OCI-LY3 (cell line): Measurements from ENCODE around the gene IGSF11.

Experiments used
- H2AFZ ChIP-seq: fragments of 200-600, 300-600 bp; shearing (Covaris generic); 2 replicates; pipeline ENCODE4 v1.6.0; 2014; ENCODE audit warnings: antibody characterized with exemption, low read depth, low read length
- H3K27ac ChIP-seq: fragments of 200-600, 300-600 bp; sonication (generic); 2 replicates; pipeline ENCODE4 v1.5.1; 2014; ENCODE audit warnings: mild to moderate bottlenecking, low read length, moderate library complexity, mixed read lengths
- H3K27me3 ChIP-seq: fragments of 200-600, 300-600 bp; sonication (generic); 2 replicates; pipeline ENCODE4 v1.6.1; 2014; ENCODE audit warnings: low read depth, low read length, mixed read lengths
- H3K36me3 ChIP-seq: fragments of 200-600, 300-600 bp; sonication (generic); replicated peaks from 2 replicates; pipeline ENCODE3; 2014; ENCODE audit warnings: low read depth, low read length, mixed read lengths
- H3K4me1 ChIP-seq: fragments of 300-600, 200-600 bp; sonication (generic); 2 replicates; pipeline ENCODE4 v1.6.1; 2014; ENCODE audit warnings: low read length, mixed read lengths
- H3K4me2 ChIP-seq: fragments of 200-600, 300-600 bp; sonication (generic); 2 replicates; pipeline ENCODE4 v1.6.1; 2014; ENCODE audit warnings: low read length, mixed read lengths
- H3K4me3 ChIP-seq: fragments of 300-600, 200-600 bp; sonication (generic); 2 replicates; pipeline ENCODE4 v1.5.1; 2014; ENCODE audit warnings: antibody characterized with exemption, mild to moderate bottlenecking, low read length, moderate library complexity
- H3K79me2 ChIP-seq: fragments of 300-600, 200-600 bp; shearing (Covaris generic); 2 replicates; pipeline ENCODE4 v1.6.1; 2014; ENCODE audit warnings: mild to moderate bottlenecking, low read length, mixed read lengths
- H3K9ac ChIP-seq: fragments of 300-600, 200-600 bp; shearing (Covaris generic); 2 replicates; pipeline ENCODE4 v1.6.0; 2014; ENCODE audit warnings: mild to moderate bottlenecking, low read length, moderate library complexity
- H3K9me3 ChIP-seq: fragments of 200-600, 300-600 bp; shearing (Covaris generic); 2 replicates; pipeline ENCODE4 v1.6.1; 2014; ENCODE audit warnings: low read length, mixed read lengths; ENCODE audit not compliant: insufficient read depth
- H4K20me1 ChIP-seq: fragments of 200-600, 300-600 bp; sonication (generic); 2 replicates; pipeline ENCODE4 v1.6.1; 2016; ENCODE audit warnings: low read length, mixed read lengths; ENCODE audit not compliant: insufficient read depth
- EZH2phosphoT487 ChIP-seq: fragments of 200-600 bp; shearing (Covaris generic); IDR thresholded peaks from 2 replicates; pipeline ENCODE4 v1.6.1; 2018; ENCODE audit warnings: antibody characterized with exemption, mixed run types, low read depth
- TF ChIP-seq, protein P1 (sequence below): fragments of 200-600, 300-600 bp; sonication (generic); IDR thresholded peaks from 2 replicates; pipeline ENCODE4 v1.5.1; 2014; ENCODE audit warnings: antibody characterized with exemption, low read length, low read depth

The IGSF11 gene

GRCh38 chr3:119019767-119020518 lies 14.7 kb downstream of the IGSF11 start:
- no peak overlapping the region for H2AFZ ChIP-seq
- no peak overlapping the region for H3K9ac ChIP-seq
- H3K27me3 ChIP-seq = 0 out of 2 replicates have a peak, but pooled peaks cover 5% of the 10 kb centered on the region
- H3K4me2 ChIP-seq = no peak overlapping the region
- H4K20me1 ChIP-seq = no peaks in the 10 kb centered on the region
- H3K4me1 ChIP-seq = no peaks in the 10 kb centered on the region
- TF ChIP-seq, protein P1, sequence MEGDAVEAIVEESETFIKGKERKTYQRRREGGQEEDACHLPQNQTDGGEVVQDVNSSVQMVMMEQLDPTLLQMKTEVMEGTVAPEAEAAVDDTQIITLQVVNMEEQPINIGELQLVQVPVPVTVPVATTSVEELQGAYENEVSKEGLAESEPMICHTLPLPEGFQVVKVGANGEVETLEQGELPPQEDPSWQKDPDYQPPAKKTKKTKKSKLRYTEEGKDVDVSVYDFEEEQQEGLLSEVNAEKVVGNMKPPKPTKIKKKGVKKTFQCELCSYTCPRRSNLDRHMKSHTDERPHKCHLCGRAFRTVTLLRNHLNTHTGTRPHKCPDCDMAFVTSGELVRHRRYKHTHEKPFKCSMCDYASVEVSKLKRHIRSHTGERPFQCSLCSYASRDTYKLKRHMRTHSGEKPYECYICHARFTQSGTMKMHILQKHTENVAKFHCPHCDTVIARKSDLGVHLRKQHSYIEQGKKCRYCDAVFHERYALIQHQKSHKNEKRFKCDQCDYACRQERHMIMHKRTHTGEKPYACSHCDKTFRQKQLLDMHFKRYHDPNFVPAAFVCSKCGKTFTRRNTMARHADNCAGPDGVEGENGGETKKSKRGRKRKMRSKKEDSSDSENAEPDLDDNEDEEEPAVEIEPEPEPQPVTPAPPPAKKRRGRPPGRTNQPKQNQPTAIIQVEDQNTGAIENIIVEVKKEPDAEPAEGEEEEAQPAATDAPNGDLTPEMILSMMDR = no peak
- no peak for TF ChIP-seq EZH2phosphoT487
- H3K36me3 ChIP-seq = no peaks in the 10 kb centered on the region
- no peaks in the 10 kb centered on the region for H3K79me2 ChIP-seq
- H3K9me3 ChIP-seq = no peaks in the 10 kb centered on the region
- no peak overlapping the region for H3K4me3 ChIP-seq
- H3K27ac ChIP-seq = no peak overlapping the region

GRCh38 chr3:119018690-119019463 lies 15.8 kb downstream of the IGSF11 start:
- Histone ChIP-seq H4K20me1 (no peaks in the 10 kb centered on the region), H3K9ac (no peak overlapping the region), H3K27me3 (0 out of 2 replicates have a peak, but pooled peaks cover 5% of the 10 kb centered on the region), H3K4me2 (no peak overlapping the region), H3K9me3 (no peaks in the 10 kb centered on the region), H3K27ac (no peak overlapping the region), H2AFZ (no peak overlapping the region), H3K4me1 (no peaks in the 10 kb centered on the region), H3K36me3 (no peaks in the 10 kb centered on the region), H3K4me3 (no peak overlapping the region), H3K79me2 (no peaks in the 10 kb centered on the region)
- no peak for TF ChIP-seq EZH2phosphoT487
- TF ChIP-seq, protein P1 = no peak

- Histone ChIP-seq H3K4me2 (no peak overlapping the region), H3K4me1 (no peaks in the 10 kb centered on the region), H4K20me1 (no peaks in the 10 kb centered on the region), H3K9ac (no peak overlapping the region), H3K79me2 (no peaks in the 10 kb centered on the region), H3K36me3 (no peaks in the 10 kb centered on the region), H3K9me3 (no peaks in the 10 kb centered on the region), H3K4me3 (no peak overlapping the region), H2AFZ (no peak overlapping the region), H3K27ac (no peak overlapping the region), H3K27me3 (0 out of 2 replicates have a peak, but pooled peaks cover 5% of the 10 kb centered on the region)
- TF ChIP-seq, protein P1 = no peak
- TF ChIP-seq EZH2phosphoT487 = no peak
Measured at GRCh38 chr3:119015942-119016341, 18.7 kb downstream of the IGSF11 start.

GRCh38 chr3:119013951-119014350 lies 20.7 kb downstream of the IGSF11 start:
- H3K4me2 ChIP-seq = no peak overlapping the region
- no peak overlapping the region for H3K9ac ChIP-seq
- H3K79me2 ChIP-seq = no peaks in the 10 kb centered on the region
- H3K36me3 ChIP-seq = no peaks in the 10 kb centered on the region
- H3K27me3 ChIP-seq = 0 out of 2 replicates have a peak, but pooled peaks cover under 1% of the 10 kb centered on the region
- H3K27ac ChIP-seq = no peak overlapping the region
- H3K4me1 ChIP-seq = no peaks in the 10 kb centered on the region
- TF ChIP-seq, protein P1 = no peak
- TF ChIP-seq EZH2phosphoT487 = no peak
- H3K4me3 ChIP-seq = no peak overlapping the region
- no peaks in the 10 kb centered on the region for H3K9me3 ChIP-seq
- no peaks in the 10 kb centered on the region for H4K20me1 ChIP-seq
- H2AFZ ChIP-seq = no peak overlapping the region
